Mucosa of descending colon (tissue), 3 donors: Measurements from ENCODE around the gene PDE10A. TPM values are rescaled to one million over a fixed set of nuclear protein-coding genes. Genes with fewer than 3 reads are reported as not detected.

Experiments used
- ATAC-seq: fragments of 200-7000 bp; cut with Tn5 transposase; one replicate; pipeline ENCODE4 v1.9.1; 2020; ENCODE audit warnings: mild to moderate bottlenecking, moderate library complexity
- DNase-seq, 3 donors: peaks; one replicate each; pipeline ENCODE4 v3.0.0-alpha.2; 2020
- H3K36me3 ChIP-seq: fragments of 200-600 bp; one replicate; pipeline ENCODE4 v1.8.0; 2021; ENCODE audit warnings: low read depth, mild to moderate bottlenecking
- H3K4me1 ChIP-seq: fragments of 200-600 bp; one replicate; pipeline ENCODE4 v1.8.0; 2021; ENCODE audit warnings: low read depth, mild to moderate bottlenecking
- H3K4me3 ChIP-seq: fragments of 200-600 bp; one replicate; pipeline ENCODE4 v1.8.0; 2021; ENCODE audit warnings: mild to moderate bottlenecking
- H3K9me3 ChIP-seq: fragments of 200-600 bp; one replicate; pipeline ENCODE4 v1.8.0; 2021; ENCODE audit warnings: mild to moderate bottlenecking
- CTCF ChIP-seq: fragments of 200-600 bp; IDR thresholded peaks from one replicate; pipeline ENCODE4 v1.8.0; 2022; ENCODE audit warnings: antibody characterized with exemption, mild to moderate bottlenecking
- intact Hi-C, 2 donors: fragments of 100-400 bp; cut with DNase I in 1 of 2; cut with micrococcal nuclease in 1 of 2; formaldehyde crosslinking; loops; one replicate each; pipeline versions ENCODE4 v1.11.0 to v1.11.1; 2022; cut with DNase I, micrococcal nuclease
- total RNA-seq, 3 donors: library from RNA; stranded (reverse); fragmentation: NEBNext Ultra II Directional in 2 of 3; extraction: Animal tissue kit (Norgen Biotek cat#: 25700) in 2 of 3; gene quantifications; one replicate each; pipeline versions ENCODE4 v1.2.1 to v1.2.4, GENCODE V29; 2021 to 2023
- donor health status: DM: no; HTN: no; CAD: no; lungs with moderate emphysema.
- donor health status: DM: no; HTN: no; CAD: no.
- donor health status: DM: no; HTN: yes; CAD: no.

PDE10A gene
- total RNA-seq, 3 donors from 2014 or later = 1.7 to 18.0 (median 1.7) TPM

GRCh38 chr6:165497472-165497871 is 165.6 kb downstream of the PDE10A start:
- ATAC-seq (no peak), DNase-seq (no peak)
- Histone ChIP-seq H3K4me3 (no peak overlapping the region), H3K4me1 (no peaks in the 10 kb centered on the region), H3K36me3 (no peaks in the 10 kb centered on the region), H3K9me3 (no peaks in the 10 kb centered on the region)
- TF ChIP-seq CTCF = no peak
- intact Hi-C loops = no loop called here

GRCh38 chr6:165488624-165489295 is 174.3 kb downstream of the PDE10A start:
- Histone ChIP-seq H3K4me3 (no peak overlapping the region), H3K9me3 (no peaks in the 10 kb centered on the region), H3K36me3 (no peaks in the 10 kb centered on the region), H3K4me1 (no peaks in the 10 kb centered on the region)
- no peak for ATAC-seq
- no peak for TF ChIP-seq CTCF
- intact Hi-C loops = no loop called here
- no peak for DNase-seq

GRCh38 chr6:165487950-165488349 is 175.1 kb downstream of the PDE10A start:
- Histone ChIP-seq H3K36me3 (no peaks in the 10 kb centered on the region), H3K4me3 (no peak overlapping the region), H3K9me3 (no peaks in the 10 kb centered on the region), H3K4me1 (no peaks in the 10 kb centered on the region)
- intact Hi-C loops = no loop called here
- DNase-seq (no peak), ATAC-seq (no peak)
- TF ChIP-seq CTCF = no peak

GRCh38 chr6:165487347-165487746 is 175.7 kb downstream of the PDE10A start:
- DNase-seq = no peak
- intact Hi-C loops = no loop called here
- no peaks in the 10 kb centered on the region for H3K4me1 ChIP-seq
- H3K4me3 ChIP-seq = no peak overlapping the region
- H3K9me3 ChIP-seq = no peaks in the 10 kb centered on the region
- no peak for ATAC-seq
- no peak for TF ChIP-seq CTCF
- no peaks in the 10 kb centered on the region for H3K36me3 ChIP-seq

GRCh38 chr6:165486183-165487137 is 176.6 kb downstream of the PDE10A start:
- Histone ChIP-seq H3K4me1 (no peaks in the 10 kb centered on the region), H3K9me3 (no peaks in the 10 kb centered on the region), H3K4me3 (no peak overlapping the region), H3K36me3 (no peaks in the 10 kb centered on the region)
- ATAC-seq = no peak
- DNase-seq = no peak
- no peak for TF ChIP-seq CTCF
- intact Hi-C loops = no loop called here
